Fibroblast of upper back skin (primary cell): ENCODE results near the gene KIAA1671.

Experiments
- DNase-seq: peaks from one replicate; pipeline ENCODE4 v3.0.0-alpha.2; 2013

Gene KIAA1671

DNA sequence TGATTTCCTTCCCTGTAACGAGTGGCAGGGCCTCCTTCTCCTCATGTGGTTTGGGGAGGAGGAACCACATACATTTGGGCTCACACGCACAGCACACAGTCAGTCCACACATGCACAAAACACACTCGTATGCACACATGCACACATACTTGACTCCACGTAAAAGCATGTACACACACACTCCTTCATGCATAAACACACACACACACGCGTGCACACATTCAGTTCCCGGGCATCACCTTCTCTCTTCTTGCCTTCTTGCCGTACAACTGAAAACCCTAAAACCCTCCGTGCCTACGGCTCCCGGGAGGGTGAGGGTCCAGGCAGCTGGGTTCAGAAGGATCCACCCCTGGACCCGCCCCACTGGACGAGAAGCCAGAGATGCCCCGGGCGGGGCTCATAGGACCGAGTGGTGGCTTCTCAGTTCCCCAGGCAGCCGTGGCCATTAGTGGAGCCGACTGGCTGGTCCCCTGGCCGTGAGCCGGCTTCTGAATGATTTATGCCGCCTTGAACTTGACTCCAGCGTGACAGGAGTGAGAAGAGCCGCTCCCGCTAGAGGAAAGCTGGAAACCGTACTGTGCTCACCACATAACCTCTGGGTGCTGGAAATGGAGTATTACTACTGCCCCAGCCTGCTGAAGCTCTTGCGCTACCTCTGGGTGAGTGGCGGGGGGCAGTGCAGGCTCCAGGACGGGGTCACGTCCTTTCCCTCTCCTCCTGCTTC is 117.4 kb downstream of the KIAA1671 start:
- no peak for DNase-seq

DNA sequence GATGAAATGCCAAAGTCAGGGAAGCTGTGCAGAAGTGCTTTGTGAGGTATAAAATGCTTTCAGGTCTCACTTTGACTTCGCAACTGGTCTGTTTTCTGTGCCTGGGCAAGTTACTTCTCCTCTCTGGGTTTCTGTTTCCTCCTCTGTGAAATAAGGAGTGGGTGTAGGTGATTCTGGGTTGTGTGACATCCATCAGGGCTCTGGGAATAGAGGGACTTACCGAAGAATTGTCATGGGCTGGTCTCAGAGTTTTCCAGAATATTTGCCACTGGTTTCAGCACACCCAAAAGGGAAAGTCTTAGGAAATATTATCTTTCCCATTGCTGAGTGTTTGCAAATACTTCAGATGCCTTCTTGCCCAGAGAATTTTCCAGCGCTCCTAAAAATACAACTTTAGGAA is 118.4 kb downstream of the KIAA1671 start:
- no peak for DNase-seq

DNA sequence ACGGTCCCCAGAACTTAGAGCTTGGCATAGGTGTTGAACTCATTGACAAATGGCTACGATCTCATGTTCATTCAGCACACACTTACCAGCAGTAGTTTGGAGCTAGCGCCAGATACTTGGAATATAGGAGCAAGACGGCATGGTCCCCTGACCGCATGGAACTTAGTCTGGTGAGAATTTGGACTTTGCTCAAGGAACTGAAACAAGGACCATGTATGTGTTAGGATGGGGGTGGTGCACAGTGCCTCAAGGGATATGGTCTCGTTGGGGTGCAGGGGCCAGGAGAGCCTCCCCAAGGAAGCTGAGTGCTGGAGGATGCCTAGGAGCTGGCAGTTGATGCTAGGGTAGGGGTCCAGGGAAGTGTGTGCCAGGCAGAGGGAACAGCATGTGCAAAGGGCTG is 119.2 kb downstream of the KIAA1671 start:
- DNase-seq = no peak

DNA sequence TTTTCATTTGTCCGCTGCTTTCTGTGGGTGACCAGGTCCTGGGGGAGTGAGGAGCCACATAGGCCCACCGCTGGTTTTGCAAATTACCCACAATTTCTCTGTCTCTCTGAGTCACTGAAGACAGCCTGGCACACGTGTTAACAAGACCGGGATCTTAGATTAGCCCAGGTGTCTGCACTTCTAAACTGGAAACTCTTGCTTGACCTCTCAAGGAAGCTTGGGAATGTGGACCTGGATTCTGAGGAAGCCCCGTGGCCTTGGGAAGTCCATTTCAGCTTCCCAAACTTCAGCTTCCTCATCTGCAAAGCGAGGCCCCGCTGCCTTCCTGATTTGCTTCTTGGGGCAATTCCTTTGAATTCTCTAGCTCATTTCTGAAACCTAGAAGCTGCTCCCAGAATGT is 119.9 kb downstream of the KIAA1671 start:
- DNase-seq = no peak

DNA sequence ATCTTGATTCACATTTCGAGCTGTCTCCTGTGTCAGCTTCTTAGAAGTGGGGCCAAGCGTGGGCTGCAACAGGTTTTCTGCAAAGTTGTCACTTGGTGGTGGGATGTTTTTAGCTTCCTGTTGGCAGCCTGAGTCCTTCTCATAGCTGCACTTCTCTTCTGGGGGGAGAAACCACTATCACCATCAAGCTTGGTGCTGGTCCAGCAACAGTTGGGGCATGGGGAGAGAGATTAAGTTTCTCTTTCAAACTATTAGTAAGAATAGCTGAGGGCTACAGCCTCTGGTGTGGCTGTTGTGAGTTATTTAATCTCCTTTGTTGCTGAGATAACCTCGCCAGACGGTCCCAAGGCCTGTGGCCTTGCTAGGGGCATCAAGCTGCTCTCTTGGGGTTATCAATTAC is 123.8 kb downstream of the KIAA1671 start:
- no peak for DNase-seq

DNA sequence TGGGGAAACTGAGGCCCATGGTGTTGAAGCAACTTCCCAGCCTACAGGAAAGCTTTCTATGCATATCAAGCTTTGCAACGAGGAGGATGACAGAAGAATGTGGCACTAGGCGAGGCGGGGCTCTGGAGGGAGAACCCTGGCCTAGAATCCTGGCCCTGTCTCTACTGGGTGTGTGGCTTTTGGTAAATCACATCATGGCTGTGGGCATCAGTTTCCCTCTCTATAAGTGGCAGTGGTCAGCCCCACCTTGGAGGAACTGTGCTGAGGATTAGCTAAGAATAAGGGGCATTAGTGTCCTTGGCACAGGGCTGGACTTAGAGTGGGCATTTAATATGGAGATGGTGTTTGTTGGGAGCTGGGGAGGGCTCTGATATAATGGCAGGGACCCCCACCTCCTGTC is 124.5 kb downstream of the KIAA1671 start:
- no peak for DNase-seq

DNA sequence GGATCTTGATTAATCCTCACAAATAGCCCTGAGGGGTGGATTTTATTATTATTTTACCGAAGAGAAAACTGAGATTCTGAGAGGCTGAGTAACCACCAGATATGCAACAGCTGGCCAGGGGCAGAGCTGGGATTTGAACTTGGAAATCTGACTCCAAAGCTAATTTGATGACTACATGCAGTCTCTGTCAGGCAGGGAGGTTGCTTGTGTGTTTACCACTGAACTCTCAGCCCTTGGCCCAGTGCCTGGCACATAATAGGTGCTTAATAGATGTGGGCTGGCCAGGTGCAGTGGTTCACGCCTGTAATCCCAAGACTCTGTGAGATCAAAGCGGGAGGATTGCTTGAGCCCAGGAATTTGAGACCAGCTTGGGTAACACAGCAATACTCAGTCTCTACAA is 125.4 kb downstream of the KIAA1671 start:
- DNase-seq = no peak

DNA sequence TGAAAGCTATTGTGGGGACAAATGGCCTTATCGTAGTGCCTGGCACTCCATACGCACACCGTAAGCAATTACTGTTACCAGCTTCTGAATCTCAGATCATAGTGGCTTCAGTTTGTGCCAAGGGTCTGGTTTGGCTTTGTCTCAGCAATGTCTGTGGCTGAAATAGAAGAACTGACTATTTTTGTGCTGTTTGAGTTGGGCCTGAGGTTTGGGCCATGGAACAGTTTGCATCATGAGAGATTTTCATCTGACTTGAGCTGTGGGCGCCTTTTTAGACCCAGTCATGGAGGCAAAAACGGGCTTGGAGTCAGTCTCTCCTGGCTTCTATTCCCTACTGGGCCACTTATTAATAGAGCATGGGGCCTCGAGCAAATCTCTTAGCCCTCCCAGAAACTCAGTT is 126.1 kb downstream of the KIAA1671 start:
- no peak for DNase-seq

DNA sequence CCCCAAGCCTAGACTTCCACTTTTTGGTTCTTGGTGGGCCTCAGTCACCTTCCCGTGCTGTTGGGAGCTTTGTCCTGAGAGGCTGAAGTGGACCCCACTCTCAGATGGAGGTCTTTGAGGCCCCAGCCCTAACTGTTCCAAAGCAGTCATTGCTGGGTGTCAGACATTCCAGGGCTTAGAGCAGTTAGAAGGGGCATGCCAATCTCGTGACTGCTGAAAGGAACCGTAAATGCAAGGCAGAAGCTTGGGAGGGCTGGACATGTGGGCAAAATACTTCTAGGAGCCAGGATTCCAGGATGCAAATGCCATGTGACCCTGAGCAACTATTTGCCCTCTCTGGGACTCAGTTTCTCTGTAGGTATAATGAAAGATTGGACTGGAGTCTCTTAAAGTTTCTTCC is 128.3 kb downstream of the KIAA1671 start:
- DNase-seq = no peak

DNA sequence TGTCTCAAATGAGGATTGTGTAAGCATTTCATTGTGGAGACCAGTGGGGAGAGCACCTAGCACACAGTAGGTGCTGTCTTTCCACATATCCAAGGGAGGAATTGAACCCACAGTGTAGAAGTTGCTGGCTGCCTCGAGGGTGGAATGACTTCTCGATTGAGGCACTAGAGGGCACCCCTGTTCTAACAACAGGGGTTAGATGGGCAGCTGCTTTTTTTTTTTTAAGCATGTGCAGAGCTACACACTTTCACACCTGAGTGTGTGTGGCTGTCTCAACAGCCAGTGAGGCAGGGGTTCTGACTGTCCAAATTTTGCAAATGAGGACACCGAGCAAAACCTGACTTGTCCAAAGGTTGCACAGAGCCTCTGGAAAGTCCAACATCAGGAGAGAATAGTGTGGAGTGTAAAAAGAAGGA is 128.9 kb downstream of the KIAA1671 start:
- no peak for DNase-seq

DNA sequence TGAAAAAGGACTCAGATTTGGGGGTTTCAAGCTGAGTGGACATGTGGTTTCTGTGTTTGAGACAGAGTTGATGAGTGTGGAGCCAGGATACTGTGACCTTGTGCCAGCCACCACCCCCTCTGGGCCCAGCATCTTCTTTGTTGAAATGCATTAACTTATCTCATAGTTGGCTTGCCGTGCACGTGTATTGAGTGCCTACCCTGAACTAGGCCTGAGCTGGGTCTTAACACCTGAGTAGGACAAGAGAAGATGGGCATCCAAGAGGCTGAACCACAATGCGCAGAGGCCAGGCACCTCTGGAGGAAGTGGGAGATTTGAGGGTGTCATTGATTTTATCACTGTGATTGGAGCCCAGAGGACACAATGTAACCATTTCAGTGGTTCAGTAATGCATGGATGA is 129.6 kb downstream of the KIAA1671 start:
- DNase-seq = no peak

DNA sequence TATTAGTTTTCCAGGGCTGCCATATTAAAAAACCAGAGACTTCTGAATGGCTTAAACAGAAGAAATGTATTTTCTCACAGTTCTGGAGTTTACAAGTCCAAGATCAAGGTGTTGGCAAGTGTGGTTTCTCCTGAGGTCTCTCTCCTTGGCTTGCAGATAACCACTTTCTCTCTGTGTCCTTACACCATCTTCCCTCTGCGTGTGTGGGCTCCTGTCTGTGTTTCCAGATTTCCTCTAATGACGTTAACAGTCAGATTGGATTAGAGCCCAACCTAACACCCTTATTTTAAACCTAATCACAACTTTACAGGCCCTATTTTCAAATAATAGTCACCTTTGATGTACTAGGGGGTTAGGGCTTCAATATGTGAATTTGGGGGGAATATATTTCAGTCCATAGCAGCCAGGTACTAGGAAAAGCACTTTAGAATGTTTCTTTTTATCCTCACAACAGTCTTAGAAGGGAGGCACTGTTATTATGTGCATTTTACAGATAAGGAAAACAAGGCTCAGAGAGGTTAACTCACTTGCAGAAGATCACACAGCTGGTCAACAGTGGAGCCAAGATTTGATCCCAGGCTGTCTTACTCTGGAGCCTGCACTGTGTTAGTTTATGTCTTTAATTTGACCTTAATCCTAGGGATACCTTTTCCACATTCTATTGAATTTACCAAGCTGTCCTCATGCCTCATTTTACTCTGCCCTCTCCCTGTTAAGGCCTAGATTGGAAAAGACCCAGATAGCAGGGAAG is 130.7 kb downstream of the KIAA1671 start:
- no peak for DNase-seq

DNA sequence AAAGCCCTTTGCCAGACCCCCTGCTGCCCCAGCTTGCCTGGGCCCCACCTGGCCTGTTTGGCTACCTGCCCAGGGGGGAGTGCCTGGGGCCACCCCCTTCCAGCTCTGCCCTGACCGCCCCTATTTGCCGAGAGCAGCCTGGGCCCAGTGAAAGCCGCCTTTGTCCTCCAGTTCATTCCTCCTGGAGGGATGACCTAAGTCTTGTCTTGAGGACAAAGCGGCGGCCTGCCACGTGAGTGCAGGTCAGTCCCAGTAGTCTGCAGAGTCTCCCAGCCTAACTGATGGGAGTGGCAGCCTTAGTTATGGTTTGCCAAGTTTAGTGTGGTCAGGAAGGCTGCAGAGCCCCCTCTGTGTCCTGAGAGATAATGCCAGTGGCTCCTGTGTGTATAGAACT is 131.3 kb downstream of the KIAA1671 start:
- no peak for DNase-seq

DNA sequence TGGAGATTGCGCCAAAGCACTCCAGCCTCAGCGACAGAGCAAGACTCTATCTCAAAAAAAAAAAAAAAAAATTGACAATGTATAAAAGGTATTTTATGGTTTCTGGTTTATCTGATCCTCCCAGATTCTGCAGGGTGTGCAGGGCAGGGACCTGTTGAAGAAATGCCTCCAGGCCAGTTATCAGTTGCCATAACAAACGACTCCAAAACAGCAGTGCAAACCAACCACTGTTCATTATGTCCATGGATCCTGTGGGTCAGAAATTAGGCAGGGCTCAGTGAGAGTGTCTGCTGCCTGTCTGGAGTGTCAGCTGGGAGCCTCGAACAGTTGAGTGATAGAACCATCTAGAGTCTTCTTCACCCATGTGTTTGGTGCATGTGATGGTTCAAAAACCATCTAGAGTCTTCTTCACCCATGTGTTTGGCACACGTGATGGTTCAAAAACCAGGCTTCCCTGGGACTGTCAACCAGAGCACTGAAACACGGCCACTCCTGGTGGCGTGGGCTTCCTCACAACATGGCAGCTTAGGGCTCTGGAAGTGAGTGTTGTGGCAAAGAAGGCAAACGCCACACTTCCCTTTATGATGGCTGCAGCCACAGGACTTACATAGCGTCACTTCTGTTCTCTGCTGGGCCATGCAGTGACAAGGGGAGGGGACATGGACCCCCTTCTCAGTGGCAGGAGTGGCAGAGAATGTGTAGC is 132.0 kb downstream of the KIAA1671 start:
- DNase-seq = no peak

DNA sequence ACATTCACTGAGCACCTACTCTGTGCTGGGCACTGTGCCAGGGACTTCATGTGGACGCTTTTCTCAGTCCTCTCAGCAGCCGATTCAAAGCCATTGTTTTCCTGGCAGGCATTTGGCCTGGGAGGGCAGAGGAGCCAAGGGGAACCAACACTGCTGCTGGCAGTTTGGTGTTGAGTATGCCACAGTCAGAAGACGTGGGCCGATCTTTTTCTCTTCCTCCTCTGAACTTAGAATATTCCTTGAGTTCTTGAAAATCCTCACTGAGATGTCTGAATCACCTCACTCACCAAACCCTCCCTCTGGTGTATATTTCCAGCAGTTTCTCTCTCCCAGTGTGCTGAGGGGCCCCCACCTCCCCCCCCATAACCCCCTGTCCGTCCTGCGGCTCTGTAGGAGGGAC is 132.6 kb downstream of the KIAA1671 start:
- no peak for DNase-seq

DNA sequence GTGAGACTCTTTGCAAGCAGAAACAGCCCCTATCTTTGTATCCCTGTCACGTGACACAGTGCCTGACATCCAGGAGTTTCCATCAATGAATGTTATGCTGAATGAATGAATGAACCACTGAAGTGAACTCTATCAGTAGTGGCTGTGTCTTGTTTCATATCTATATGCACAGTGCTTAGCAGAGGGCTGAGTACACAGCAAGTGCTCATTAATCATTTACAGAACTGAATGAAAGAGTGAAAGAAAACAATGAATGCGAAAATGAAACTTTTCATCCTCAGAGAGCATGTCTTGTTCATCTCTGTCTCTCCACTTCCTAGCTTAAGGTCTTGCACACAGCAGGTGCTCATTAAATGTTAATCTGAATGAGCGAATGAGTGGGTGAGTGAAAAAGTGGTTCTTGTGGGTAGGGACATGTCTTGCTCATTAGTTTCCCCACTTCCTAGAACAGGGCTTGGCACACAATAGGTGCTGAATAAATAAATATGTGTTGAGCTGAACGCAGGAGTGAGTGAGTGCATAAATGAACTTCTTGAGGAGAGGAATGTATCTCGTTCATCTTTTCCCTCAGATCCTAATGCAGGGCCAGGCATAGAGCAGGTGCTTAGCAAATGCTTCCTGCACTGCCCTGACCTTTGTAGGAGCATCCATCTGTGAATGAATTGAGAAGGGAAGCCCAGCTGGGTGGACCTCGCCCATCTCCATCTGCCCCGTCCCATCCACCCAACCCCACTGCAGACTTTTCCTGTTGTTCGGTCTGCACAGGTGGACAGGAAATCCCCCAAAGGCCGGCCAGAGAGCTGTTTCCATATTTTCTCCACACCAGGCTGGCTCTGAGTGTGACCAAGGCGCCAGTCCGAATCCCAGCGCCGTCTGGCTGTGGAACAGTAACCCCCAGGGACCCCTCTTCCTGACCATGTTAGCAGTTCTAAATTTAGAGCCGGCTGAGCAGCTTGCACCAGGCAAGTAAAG is 133.7 kb downstream of the KIAA1671 start:
- no peak for DNase-seq

DNA sequence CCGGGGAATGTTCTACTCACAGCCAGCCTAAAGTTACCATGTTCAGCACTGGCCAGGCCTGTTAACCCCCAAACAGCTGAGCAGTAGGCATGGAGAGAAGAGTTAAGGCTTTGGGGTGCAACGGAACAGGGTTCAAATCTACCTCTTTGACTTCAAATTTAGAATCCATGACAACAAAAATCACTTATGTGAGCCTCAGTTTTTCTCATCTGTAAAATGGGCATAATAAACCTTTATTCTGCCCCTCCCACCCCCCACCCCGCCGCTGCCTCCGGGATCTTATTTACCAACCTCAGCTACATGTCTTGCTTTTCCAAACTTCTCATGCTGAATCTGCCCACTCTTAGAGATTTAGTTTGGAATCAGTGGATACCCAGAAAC is 134.4 kb downstream of the KIAA1671 start:
- no peak for DNase-seq

DNA sequence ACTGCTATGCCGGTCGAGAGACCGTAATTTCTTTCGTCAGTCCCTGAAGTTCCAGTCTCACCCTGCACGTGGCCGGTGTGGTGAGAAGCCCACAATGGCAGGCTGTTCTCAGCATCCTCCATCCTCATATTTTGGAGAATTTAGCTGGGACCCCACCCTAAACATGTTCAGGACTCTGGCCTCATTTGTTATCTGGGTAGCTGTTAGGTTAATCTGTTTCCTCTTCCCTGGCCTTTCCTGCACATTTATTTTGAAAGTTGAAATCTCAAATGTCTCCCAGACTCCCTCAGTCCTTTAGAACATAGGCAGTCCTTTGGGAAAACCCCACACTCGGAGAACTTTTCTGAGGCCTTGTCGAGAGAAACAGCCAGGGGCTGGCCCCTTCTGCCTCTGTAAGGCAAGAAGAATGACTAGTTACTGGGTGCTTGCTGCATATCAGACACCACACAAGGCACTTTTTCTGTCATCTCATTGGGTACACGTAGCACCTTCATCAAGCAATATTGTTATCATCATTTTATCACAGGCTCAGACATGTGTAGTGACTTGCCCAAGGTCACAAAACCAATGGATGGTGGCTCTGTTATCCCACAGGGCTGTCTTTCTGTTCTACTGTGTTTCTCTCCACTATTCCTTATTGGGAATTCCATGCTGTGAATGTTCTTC is 137.8 kb downstream of the KIAA1671 start:
- no peak for DNase-seq

DNA sequence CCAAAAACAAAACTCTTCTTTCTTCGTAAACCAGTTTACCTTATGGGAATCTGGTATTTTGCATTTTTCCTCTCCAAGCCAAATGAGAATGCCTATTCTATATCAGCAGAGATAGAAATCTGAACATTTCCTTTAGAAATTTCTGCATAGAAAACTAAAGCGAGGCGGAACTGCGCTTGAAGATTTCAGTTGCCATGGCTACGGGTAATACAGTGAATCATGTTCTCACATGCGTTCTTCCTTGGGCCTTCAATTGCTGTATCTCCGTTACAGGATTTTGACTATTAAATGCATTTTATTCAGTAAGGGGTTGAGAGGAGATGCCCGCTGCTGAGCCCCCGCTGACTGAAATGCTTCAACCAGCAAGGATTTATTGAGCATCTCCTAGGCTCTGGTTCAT is 138.9 kb downstream of the KIAA1671 start:
- DNase-seq = no peak

DNA sequence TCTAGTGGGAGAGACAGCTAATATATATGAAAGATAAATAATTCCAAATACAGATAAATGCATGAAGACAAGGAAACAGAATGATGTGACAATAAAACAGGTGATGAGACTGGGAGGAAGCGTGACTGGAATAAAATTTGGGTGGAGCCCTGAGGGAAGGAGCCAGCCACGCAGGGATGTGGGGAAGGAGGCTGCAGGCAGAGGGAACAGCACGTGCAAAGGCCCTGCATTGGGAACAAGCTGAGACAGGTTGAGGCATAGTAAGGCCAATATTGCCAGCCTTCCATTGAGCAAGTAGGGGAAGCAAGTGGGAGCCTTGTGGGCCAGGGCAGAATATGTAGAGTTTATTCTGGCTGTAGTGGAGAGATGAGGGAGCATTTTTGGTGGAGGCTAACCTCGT is 139.6 kb downstream of the KIAA1671 start:
- DNase-seq = no peak

DNA sequence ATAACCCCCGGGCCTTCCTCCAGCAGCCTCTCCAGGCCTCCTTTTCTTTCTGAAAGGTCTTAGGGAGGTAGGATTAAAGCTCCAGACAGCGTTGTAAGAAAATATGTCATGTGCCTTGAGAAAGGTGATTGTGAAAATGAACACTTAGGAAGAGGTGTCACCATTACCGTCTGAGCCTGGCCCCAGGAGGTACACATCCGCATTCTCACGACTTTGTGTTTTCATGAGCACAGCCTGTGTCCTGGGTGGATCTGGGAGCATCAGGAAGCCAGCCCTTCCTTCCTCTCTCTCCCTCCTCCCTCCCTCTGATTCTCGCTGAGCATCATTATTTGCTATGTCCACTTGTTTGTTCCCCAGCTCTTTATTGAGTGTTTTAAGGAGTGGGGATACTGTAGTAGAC is 142.1 kb downstream of the KIAA1671 start:
- DNase-seq = no peak

DNA sequence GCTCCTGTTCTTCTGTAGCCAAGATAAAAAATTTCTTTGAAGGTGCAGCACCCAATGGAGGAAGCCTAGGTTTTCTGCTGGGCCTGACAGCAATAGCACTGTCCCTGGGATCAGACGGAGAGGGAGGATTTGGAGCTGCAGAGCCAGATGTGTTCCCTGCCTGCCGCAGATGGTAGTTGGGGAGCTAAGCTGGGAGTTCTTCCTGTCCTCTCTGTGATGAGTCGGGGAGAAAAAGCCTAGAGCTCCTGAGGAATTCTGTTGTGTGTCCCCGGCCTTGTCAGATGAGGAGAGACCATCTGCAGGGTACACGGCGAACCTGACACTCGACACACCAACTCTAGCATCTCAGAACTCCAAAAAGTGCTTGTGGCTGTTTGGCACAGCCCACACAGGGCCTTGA is 143.4 kb downstream of the KIAA1671 start:
- DNase-seq = no peak
